GM06990 (cell line): ENCODE data around the gene CCK.

ENCODE experiments used
- DNase-seq: peaks from one replicate; pipeline ENCODE4 v3.0.0-alpha.2; 2011; ENCODE audit not compliant: insufficient read length; ENCODE audit errors: extremely low read depth
- H3K27me3 ChIP-seq: replicated peaks from 2 replicates; pipeline ENCODE4 v1.6.0; 2011; ENCODE audit warnings: low read length; ENCODE audit not compliant: control insufficient read depth, insufficient read depth
- H3K36me3 ChIP-seq: 2 replicates; pipeline ENCODE4 v1.5.1; 2011; ENCODE audit warnings: low read length; ENCODE audit not compliant: control insufficient read depth, insufficient read depth
- H3K4me3 ChIP-seq: replicated peaks from 2 replicates; pipeline ENCODE4 v1.5.1; 2011; ENCODE audit warnings: low read depth, mild to moderate bottlenecking, control low read depth, low read length
- CTCF ChIP-seq: IDR thresholded peaks from 2 replicates; pipeline ENCODE4 v1.5.1; 2011; ENCODE audit warnings: low read length, control low read depth, mild to moderate bottlenecking, inconsistent platforms; ENCODE audit not compliant: insufficient read depth, poor library complexity, severe bottlenecking

Gene CCK

GRCh38 chr3:42229266-42229941 lies 36.6 kb downstream of the CCK start:
- Histone ChIP-seq H3K27me3 (no peaks in the 10 kb centered on the region), H3K36me3 (peaks cover 2% of the 10 kb centered on the region; the same call in 1 of the 2 replicates), H3K4me3 (no peak overlapping the region)
- DNase-seq = no peak
- no peak for TF ChIP-seq CTCF

- peak; percentile 61 for TF ChIP-seq CTCF
- no peak for DNase-seq
- H3K36me3 ChIP-seq = peaks cover 4% of the 10 kb centered on the region
- no peak overlapping the region for H3K4me3 ChIP-seq
- H3K27me3 ChIP-seq = no peaks in the 10 kb centered on the region
Observed at GRCh38 chr3:42228796-42229195, 37.2 kb downstream of the CCK start.

DNA sequence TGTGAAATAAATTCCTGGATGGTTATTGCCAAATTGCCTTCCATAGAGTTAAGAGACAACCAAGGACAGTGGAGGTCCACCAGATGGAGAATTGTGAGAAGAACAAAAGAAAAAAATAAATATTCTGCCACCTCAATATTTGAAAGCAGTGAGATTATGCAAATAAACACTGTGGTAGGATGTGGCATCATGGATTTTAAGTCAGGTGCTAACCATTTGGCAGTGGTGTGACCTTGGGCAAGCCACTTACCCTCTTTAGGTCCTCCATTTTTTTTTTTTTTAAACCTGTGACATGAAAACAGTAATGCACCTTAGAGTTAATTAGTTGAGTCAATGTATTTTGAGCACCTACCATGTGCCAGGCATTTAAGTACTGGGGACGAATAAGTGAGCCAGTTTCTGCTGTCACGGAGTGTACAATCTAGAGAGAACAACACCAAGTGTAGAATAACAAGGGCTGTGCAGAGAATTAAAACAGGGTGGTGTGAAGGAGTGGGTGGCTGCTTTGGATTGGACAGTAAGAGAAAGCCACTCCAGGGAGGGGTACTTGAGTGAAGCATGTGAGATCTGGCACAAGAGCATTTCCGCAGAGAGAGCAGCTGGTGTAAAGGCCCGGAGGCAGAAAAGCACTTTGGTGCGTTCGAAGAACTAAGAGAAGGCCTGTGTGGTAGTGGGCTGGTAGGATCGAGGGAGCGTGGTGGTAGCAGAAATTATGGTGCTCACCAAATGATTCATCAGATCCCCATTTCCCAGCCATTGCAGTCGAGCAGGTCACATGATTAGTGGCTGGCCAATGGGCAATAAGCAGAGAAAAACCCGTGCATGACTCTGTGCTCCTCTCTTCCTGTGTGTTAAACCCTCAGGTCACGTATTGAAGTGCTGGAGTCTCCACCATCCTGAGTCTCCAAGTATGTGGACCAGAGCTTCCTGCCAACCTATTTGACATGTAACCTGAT lies 39.2 kb downstream of the CCK start:
- Histone ChIP-seq H3K36me3 (peaks cover 20% of the 10 kb centered on the region), H3K27me3 (no peaks in the 10 kb centered on the region), H3K4me3 (no peak overlapping the region)
- TF ChIP-seq CTCF = no peak
- DNase-seq = no peak

DNA sequence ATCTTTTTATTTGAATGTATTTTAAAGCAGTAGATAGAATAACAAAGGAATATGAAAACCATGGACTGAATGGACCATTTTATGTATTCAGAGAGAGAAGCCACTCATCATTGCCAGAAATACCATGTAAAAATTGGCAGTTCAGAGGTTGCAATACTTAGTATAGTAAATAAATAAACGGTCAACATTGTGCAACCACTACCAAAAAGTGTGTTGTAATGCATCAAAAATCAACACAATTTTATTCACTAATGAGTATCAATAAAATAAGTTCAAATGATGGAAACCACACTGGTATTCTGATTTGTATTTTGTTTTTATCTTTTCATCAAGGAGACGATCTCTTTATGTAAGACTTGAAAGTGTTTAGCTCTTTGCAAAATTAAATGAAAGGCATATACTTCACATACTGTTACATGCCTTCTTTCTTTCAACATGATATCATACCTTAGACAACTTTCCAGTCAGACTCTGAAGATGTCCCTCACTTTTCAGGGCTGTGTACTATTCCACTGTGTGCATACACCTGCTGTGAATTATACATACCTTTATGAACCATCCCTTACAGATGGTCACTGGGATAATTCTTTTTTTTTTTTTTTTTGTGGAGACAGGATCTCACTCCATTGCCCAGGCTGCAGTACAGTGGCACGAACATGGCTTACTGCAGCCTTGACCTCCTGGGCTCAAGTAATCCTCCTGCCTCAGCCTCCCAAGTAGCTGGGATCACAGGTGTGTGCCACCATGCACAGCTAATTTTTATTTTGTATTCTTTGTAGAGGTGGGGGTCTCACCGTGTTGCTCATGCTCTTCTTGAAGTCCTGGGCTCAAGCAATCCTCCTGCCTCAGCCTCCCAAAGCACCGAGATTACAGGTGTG lies 40.3 kb downstream of the CCK start:
- peaks cover 21% of the 10 kb centered on the region for H3K36me3 ChIP-seq
- no peak for TF ChIP-seq CTCF

GRCh38 chr3:42224658-42225421 lies 41.1 kb downstream of the CCK start:
- DNase-seq = no peak
- Histone ChIP-seq H3K36me3 (peaks cover 28% of the 10 kb centered on the region), H3K27me3 (no peaks in the 10 kb centered on the region), H3K4me3 (no peak overlapping the region)
- TF ChIP-seq CTCF = no peak

More for the DNA sequence above, 40.3 kb downstream of the CCK start:
- H3K4me3 ChIP-seq = no peak overlapping the region
- DNase-seq = no peak
- H3K27me3 ChIP-seq = no peaks in the 10 kb centered on the region
